Hepatocyte (in vitro differentiated cells): ENCODE results near the gene TMIGD3.

Source experiments
- CTCF ChIP-seq: fragments of 200-600 bp; sonication (generic); IDR thresholded peaks from 2 replicates; pipeline ENCODE4 v1.5.1; 2016; ENCODE audit warnings: antibody characterized with exemption, mild to moderate bottlenecking; ENCODE audit not compliant: poor library complexity
- EZH2phosphoT487 ChIP-seq: fragments of 200-600 bp; sonication (generic); IDR thresholded peaks from one replicate; pipeline ENCODE4 v1.6.1; 2018; ENCODE audit warnings: antibody characterized with exemption, mild to moderate bottlenecking, low read depth, moderate library complexity; ENCODE audit not compliant: unreplicated experiment, severe bottlenecking

DNA sequence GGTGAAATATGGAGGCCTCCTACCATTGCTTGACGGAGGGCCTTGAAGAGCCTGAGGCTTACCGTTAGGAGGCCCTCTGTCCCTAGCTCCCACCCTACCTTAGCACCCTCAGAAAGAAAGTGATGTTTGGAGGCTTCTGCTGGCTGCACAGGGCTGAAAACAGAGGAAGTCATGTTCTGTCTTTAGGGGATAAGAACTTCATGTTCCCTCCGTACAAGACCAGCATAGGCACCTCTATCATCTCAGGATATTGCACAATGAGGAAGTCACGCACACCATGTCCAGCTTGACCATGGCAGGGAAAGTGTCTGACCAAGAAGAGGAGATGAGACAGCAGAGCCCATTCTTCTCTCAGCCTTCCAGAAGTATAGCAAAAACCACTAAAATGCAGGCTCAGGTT, 13.8 kb downstream of the TMIGD3 start:
- TF ChIP-seq EZH2phosphoT487 (no peak), CTCF (no peak)
